ENCODE measurements around the gene BOLL. TPM values are rescaled to one million over a fixed set of nuclear protein-coding genes. Genes with fewer than 3 reads are reported as not detected.
"Not testable (repeated sequence)": the region's sequence is repeated elsewhere in the genome, so short reads cannot be mapped to it uniquely, and the experiment has no call there.

Gene BOLL
- total RNA-seq, 1 experiment from 2014 or later: not detected

DNA sequence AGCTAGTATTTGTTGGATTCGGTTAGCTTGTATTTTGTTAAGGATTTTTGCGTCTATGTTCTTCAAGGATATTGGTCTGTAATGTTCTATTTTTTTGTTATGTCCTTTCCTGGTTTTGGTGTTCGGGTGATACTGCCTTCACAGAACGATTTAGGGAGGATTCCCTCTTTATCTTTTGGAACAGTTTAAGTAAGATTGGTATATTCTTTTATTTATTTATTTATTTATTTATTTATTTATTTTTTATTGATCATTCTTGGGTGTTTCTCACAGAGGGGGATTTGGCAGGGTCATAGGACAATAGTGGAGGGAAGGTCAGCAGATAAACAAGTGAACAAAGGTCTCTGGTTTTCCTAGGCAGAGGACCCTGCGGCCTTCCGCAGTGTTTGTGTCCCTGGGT, 89.9 kb downstream of the BOLL start:
- not testable (repeated sequence) for H4K91ac ChIP-seq (ENCODE audit: insufficient read length, low read depth, low read length); H3K23ac ChIP-seq (ENCODE audit: insufficient read length, low read depth, low read length); H3K4ac ChIP-seq (ENCODE audit: low read depth, low read length); H3K27me3 Mint-ChIP-seq (ENCODE audit: low read depth); H3K56ac ChIP-seq (ENCODE audit: insufficient read length, low read depth, low read length); H3K4me1 ChIP-seq (ENCODE audit: insufficient read depth, low read length); H3K14ac ChIP-seq (ENCODE audit: insufficient read depth, low read length); H4K5ac ChIP-seq (ENCODE audit: insufficient read length, low read depth, low read length); H2BK120ac ChIP-seq (ENCODE audit: low read depth, low read length, poor library complexity, severe bottlenecking); H4K20me1 ChIP-seq (ENCODE audit: control insufficient read depth, insufficient read depth, insufficient read length); H2BK5ac ChIP-seq (ENCODE audit: insufficient read length, low read length); H3K27ac Mint-ChIP-seq; DNase-seq; H2BK12ac ChIP-seq (ENCODE audit: insufficient read length, low read depth, low read length); H4K8ac ChIP-seq (replicated peaks; ENCODE audit: insufficient read length, low read depth, low read length); H3T11ph ChIP-seq (ENCODE audit: low read length); H3K18ac ChIP-seq (ENCODE audit: insufficient read length, low read depth, low read length); H3K4me3 Mint-ChIP-seq; H3K79me2 ChIP-seq (ENCODE audit: insufficient read depth, low read length); H3K9ac ChIP-seq (ENCODE audit: extremely low read depth, insufficient read length, low read length); H2BK20ac ChIP-seq (ENCODE audit: low read depth, low read length, poor library complexity, severe bottlenecking); H3K27me3 ChIP-seq (ENCODE audit: insufficient read depth, low read length); H2BK15ac ChIP-seq (ENCODE audit: low read depth, low read length); H2AFZ ChIP-seq (ENCODE audit: low read length); H3K79me1 ChIP-seq (ENCODE audit: insufficient read depth, low read depth, low read length, poor library complexity, severe bottlenecking); H3K4me2 ChIP-seq (ENCODE audit: insufficient read depth, insufficient read length, low read length); H3K4me1 Mint-ChIP-seq; H3K23me2 ChIP-seq (ENCODE audit: insufficient read length, low read depth, low read length, poor library complexity, severe bottlenecking); H3K27ac ChIP-seq (ENCODE audit: insufficient read length, low read depth, low read length); H2AK5ac ChIP-seq (ENCODE audit: insufficient read length, low read length); H3K9me3 ChIP-seq (ENCODE audit: control insufficient read depth, low read depth, low read length)
- Mint-ChIP-seq H3K36me3 (ENCODE audit: insufficient read depth in 1 of 3, low read depth in 3 of 3) (peaks cover 17 to 25% (median 22%) of the 10 kb centered on the region in 3 experiments), H3K9me3 (peaks cover 20 to 29% of the 10 kb centered on the region in 2 experiments)
- no CpG with 5 or more reads among the region's 6 CpGs for WGBS (ENCODE audit: extremely low coverage, insufficient read length, low lambda C conversion rate)

Measured in H9 (cell line).